SK-N-SH treated with all-trans-retinoic acid at 6 μM for 48 hours (cell line): ENCODE measurements around the gene FTCD.

Experiments used
- ATAC-seq: fragments of 200-7000 bp; cut with Tn5 transposase; 3 replicates; pipeline ENCODE4 v1.9.1; 2020; ENCODE audit warnings: mild to moderate bottlenecking, moderate library complexity
- ARNTL ChIP-seq: fragments of 450-650 bp; formaldehyde crosslinking; IDR thresholded peaks from 2 replicates; pipeline ENCODE4 v1.5.0; 2020; ENCODE audit warnings: low read depth, mild to moderate bottlenecking, moderate library complexity, borderline replicate concordance
- BACH2 ChIP-seq: fragments of 250-450 bp; sonication (Bioruptor Pico); IDR thresholded peaks from 2 replicates; pipeline ENCODE4 v1.9.0; 2021; ENCODE audit warnings: mild to moderate bottlenecking, borderline replicate concordance
- ESRRG ChIP-seq: fragments of 250-450 bp; sonication (Bioruptor Pico); IDR thresholded peaks from 2 replicates; pipeline ENCODE4 v1.6.1; 2021; ENCODE audit warnings: mild to moderate bottlenecking
- ISL1 ChIP-seq: fragments of 250-450 bp; sonication (Bioruptor Pico); IDR thresholded peaks from 2 replicates; pipeline ENCODE4 v2.1.2; 2022; ENCODE audit warnings: mild to moderate bottlenecking, moderate library complexity
- OSR1 ChIP-seq: fragments of 250-450 bp; sonication (Bioruptor Pico); IDR thresholded peaks from 2 replicates; pipeline ENCODE4 v1.8.0; 2022; ENCODE audit warnings: moderate library complexity, mild to moderate bottlenecking, inconsistent platforms
- PPARA ChIP-seq: fragments of 250-450 bp; sonication (Bioruptor Pico); IDR thresholded peaks from 2 replicates; pipeline ENCODE4 v1.5.0; 2020; ENCODE audit warnings: mild to moderate bottlenecking, borderline replicate concordance
- SNAI2 ChIP-seq: fragments of 250-450 bp; sonication (Bioruptor Pico); IDR thresholded peaks from 2 replicates; pipeline ENCODE4 v1.5.0; 2020; ENCODE audit warnings: mild to moderate bottlenecking, moderate library complexity
- TCF4 ChIP-seq: fragments of 250-450 bp; sonication (Bioruptor Pico); IDR thresholded peaks from 2 replicates; pipeline ENCODE4 v1.8.0; 2021; ENCODE audit warnings: mild to moderate bottlenecking, moderate library complexity, borderline replicate concordance
- ZC3H10 ChIP-seq: fragments of 250-450 bp; sonication (Bioruptor Pico); IDR thresholded peaks from 2 replicates; pipeline ENCODE4 v1.5.1; 2021; ENCODE audit warnings: mild to moderate bottlenecking, moderate library complexity
- ZFP3 ChIP-seq: fragments of 250-450 bp; sonication (Bioruptor Pico); IDR thresholded peaks from 2 replicates; pipeline ENCODE4 v1.5.0; 2020; ENCODE audit warnings: mild to moderate bottlenecking, moderate library complexity
- ZFP30 ChIP-seq: fragments of 450-650 bp; formaldehyde crosslinking; IDR thresholded peaks from 2 replicates; pipeline ENCODE4 v1.5.0; 2022; ENCODE audit warnings: mild to moderate bottlenecking, moderate library complexity
- ZNF565 ChIP-seq: fragments of 450-650 bp; formaldehyde crosslinking; conservative IDR thresholded peaks from 2 replicates; pipeline ENCODE4 v1.5.0; 2020; ENCODE audit warnings: low read depth, mild to moderate bottlenecking, moderate library complexity
- ZNF8 ChIP-seq: fragments of 450-650 bp; formaldehyde crosslinking; IDR thresholded peaks from 2 replicates; pipeline ENCODE4 v1.5.0; 2020; ENCODE audit warnings: mild to moderate bottlenecking, moderate library complexity
- TF ChIP-seq, protein P1 (sequence below): fragments of 250-450 bp; sonication (Bioruptor Pico); IDR thresholded peaks from 2 replicates; pipeline ENCODE4 v1.5.1; 2021; ENCODE audit warnings: mild to moderate bottlenecking, moderate library complexity
- TF ChIP-seq, protein P2 (sequence below): fragments of 250-450 bp; sonication (Bioruptor Pico); IDR thresholded peaks from 2 replicates; pipeline ENCODE4 v1.5.0; 2020; ENCODE audit warnings: mild to moderate bottlenecking, moderate library complexity
- TF ChIP-seq, protein P3 (sequence below): fragments of 250-450 bp; sonication (Bioruptor Pico); IDR thresholded peaks from 2 replicates; pipeline ENCODE4 v1.8.0; 2020; ENCODE audit warnings: mild to moderate bottlenecking, moderate library complexity, borderline replicate concordance
- TF ChIP-seq, protein P4 (sequence below): fragments of 250-450 bp; sonication (Bioruptor Pico); IDR thresholded peaks from 2 replicates; pipeline ENCODE4 v1.5.1; 2020; ENCODE audit warnings: low read depth, mild to moderate bottlenecking, moderate library complexity
- TF ChIP-seq, protein P5 (sequence below): fragments of 250-450 bp; sonication (Bioruptor Pico); IDR thresholded peaks from 2 replicates; pipeline ENCODE4 v1.8.0; 2021; ENCODE audit warnings: low read depth, mild to moderate bottlenecking, moderate library complexity, borderline replicate concordance

The FTCD gene

DNA sequence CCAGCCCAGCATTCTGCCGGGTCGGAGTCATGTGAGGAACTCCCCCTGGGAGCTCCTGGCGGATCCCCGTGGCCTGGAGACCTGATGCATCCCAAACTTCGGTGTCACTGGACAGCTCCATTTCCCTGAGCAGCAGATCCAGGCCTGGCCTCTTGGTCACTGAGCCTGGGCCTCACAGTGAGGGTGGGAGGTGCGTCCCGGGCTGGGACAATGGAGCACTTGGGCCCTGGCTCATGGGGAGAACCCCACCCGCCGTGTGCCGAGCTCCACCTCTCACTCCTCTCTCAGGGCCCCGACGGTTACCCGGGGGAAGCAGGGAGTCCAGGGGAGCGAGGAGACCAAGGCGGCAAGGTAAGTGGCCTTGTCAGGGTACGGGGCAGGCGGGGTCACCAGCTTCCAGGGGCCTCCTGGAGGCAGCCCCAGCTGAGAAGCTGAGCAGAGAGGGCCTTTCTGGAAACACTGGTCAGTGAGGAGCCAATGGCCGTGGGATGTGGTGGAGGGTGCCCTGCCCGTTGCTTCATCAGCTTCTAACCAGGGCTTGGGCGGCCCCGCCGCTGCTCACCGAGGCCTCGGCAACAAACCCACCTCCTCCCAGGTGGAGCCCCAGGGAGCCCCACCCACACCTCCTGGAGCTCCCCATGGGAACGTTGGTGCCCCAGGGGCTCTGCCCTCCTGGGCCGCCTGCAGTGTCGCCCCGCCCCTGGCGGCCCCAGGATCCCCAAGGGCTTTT, 37.6 kb downstream of the FTCD start:
- ATAC-seq: no peak
- no peak for TF ChIP-seq TCF4 (CRISPR knock-in tag)
- no peak for TF ChIP-seq ZFP30
- TF ChIP-seq ESRRG (CRISPR knock-in tag): no peak
- TF ChIP-seq ZC3H10 (CRISPR knock-in tag): no peak
- no peak for TF ChIP-seq ISL1 (CRISPR knock-in tag)
- TF ChIP-seq, protein P1, sequence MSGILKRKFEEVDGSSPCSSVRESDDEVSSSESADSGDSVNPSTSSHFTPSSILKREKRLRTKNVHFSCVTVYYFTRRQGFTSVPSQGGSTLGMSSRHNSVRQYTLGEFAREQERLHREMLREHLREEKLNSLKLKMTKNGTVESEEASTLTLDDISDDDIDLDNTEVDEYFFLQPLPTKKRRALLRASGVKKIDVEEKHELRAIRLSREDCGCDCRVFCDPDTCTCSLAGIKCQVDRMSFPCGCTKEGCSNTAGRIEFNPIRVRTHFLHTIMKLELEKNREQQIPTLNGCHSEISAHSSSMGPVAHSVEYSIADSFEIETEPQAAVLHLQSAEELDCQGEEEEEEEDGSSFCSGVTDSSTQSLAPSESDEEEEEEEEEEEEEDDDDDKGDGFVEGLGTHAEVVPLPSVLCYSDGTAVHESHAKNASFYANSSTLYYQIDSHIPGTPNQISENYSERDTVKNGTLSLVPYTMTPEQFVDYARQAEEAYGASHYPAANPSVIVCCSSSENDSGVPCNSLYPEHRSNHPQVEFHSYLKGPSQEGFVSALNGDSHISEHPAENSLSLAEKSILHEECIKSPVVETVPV (CRISPR knock-in tag): no peak

DNA sequence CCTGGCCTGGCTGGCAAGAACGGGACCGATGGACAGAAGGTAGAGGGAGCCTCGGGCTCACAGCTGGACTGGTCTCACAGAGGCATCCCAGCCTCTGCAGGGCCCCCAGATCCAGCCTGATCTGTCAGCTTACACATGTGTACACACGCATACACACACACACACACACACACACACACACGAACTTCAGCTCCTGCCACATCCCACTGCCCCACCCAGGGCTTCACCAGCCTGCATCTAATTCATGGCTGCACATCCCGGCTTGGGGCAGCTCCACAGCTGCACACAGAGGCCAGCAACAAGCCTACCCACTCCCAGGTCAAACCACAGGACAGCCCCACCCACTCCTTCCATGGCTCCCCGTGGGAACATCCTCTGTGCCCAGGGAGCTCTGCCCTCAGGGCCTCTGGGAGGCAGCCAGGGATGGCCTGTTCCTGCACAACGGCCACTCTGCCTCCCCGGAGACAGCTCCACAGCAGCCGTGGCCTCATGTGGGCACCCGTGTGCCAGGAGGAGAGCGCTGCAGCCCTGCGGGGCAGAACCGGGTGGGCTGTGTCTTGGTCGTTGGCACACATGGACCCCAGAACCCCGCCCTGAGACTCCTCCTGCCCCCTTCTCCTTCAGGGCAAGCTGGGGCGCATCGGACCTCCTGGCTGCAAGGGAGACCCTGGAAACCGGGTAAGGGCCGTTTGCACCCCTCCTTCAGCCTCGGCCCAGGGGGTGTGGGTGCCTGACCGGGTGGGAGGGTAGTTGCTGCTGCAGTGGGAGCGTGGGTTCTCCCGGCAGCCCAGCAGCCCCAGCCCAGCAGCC, 38.4 kb downstream of the FTCD start:
- TF ChIP-seq BACH2 (no peak), ZNF8 (no peak), OSR1 (CRISPR knock-in tag) (no peak), SNAI2 (CRISPR knock-in tag) (no peak), ZC3H10 (CRISPR knock-in tag) (no peak), ZFP3 (CRISPR knock-in tag) (no peak), TCF4 (CRISPR knock-in tag) (no peak), PPARA (CRISPR knock-in tag) (no peak)
- TF ChIP-seq, protein P2, sequence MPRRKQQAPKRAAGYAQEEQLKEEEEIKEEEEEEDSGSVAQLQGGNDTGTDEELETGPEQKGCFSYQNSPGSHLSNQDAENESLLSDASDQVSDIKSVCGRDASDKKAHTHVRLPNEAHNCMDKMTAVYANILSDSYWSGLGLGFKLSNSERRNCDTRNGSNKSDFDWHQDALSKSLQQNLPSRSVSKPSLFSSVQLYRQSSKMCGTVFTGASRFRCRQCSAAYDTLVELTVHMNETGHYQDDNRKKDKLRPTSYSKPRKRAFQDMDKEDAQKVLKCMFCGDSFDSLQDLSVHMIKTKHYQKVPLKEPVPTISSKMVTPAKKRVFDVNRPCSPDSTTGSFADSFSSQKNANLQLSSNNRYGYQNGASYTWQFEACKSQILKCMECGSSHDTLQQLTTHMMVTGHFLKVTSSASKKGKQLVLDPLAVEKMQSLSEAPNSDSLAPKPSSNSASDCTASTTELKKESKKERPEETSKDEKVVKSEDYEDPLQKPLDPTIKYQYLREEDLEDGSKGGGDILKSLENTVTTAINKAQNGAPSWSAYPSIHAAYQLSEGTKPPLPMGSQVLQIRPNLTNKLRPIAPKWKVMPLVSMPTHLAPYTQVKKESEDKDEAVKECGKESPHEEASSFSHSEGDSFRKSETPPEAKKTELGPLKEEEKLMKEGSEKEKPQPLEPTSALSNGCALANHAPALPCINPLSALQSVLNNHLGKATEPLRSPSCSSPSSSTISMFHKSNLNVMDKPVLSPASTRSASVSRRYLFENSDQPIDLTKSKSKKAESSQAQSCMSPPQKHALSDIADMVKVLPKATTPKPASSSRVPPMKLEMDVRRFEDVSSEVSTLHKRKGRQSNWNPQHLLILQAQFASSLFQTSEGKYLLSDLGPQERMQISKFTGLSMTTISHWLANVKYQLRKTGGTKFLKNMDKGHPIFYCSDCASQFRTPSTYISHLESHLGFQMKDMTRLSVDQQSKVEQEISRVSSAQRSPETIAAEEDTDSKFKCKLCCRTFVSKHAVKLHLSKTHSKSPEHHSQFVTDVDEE (CRISPR knock-in tag): no peak
- TF ChIP-seq, protein P3, sequence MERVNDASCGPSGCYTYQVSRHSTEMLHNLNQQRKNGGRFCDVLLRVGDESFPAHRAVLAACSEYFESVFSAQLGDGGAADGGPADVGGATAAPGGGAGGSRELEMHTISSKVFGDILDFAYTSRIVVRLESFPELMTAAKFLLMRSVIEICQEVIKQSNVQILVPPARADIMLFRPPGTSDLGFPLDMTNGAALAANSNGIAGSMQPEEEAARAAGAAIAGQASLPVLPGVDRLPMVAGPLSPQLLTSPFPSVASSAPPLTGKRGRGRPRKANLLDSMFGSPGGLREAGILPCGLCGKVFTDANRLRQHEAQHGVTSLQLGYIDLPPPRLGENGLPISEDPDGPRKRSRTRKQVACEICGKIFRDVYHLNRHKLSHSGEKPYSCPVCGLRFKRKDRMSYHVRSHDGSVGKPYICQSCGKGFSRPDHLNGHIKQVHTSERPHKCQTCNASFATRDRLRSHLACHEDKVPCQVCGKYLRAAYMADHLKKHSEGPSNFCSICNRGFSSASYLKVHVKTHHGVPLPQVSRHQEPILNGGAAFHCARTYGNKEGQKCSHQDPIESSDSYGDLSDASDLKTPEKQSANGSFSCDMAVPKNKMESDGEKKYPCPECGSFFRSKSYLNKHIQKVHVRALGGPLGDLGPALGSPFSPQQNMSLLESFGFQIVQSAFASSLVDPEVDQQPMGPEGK (CRISPR knock-in tag): no peak
- no peak; the same call in 2 of the 3 replicates for ATAC-seq

DNA sequence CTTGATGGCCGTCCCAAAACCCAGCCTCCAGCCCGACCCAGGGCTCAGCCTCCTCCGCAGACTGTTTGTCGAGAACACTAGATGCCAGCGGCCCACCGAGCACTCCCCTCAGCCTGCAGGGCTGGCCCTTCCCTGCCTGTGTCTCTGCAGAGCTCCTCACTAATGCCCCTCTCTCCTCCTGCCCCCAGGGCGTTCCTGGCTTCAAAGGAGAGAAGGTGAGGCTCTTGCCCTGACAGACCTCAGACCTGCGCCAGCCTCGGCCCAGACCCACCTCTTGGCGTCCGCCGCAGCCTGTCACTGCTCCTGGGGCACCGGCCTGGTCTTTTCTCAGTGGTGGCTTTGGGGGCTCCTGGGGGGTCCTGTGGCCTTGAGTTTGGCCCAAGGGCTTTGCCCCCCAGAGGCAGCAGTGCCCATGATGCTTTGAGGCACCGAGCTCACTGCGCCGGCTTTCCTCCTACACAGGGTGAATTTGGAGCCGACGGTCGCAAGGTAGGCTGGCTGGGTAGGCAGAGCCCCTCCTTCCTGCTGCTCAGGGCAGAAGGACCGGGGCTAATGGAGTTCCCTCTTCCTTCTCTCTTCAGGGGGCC, 39.1 kb downstream of the FTCD start:
- ATAC-seq: no peak
- TF ChIP-seq, protein P4, sequence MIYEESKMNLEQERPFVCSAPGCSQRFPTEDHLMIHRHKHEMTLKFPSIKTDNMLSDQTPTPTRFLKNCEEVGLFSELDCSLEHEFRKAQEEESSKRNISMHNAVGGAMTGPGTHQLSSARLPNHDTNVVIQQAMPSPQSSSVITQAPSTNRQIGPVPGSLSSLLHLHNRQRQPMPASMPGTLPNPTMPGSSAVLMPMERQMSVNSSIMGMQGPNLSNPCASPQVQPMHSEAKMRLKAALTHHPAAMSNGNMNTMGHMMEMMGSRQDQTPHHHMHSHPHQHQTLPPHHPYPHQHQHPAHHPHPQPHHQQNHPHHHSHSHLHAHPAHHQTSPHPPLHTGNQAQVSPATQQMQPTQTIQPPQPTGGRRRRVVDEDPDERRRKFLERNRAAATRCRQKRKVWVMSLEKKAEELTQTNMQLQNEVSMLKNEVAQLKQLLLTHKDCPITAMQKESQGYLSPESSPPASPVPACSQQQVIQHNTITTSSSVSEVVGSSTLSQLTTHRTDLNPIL (CRISPR knock-in tag): no peak
- TF ChIP-seq ZNF565 (CRISPR knock-in tag) (no peak), ARNTL (no peak), SNAI2 (CRISPR knock-in tag) (no peak), BACH2 (no peak), ISL1 (CRISPR knock-in tag) (no peak)
- TF ChIP-seq, protein P5, sequence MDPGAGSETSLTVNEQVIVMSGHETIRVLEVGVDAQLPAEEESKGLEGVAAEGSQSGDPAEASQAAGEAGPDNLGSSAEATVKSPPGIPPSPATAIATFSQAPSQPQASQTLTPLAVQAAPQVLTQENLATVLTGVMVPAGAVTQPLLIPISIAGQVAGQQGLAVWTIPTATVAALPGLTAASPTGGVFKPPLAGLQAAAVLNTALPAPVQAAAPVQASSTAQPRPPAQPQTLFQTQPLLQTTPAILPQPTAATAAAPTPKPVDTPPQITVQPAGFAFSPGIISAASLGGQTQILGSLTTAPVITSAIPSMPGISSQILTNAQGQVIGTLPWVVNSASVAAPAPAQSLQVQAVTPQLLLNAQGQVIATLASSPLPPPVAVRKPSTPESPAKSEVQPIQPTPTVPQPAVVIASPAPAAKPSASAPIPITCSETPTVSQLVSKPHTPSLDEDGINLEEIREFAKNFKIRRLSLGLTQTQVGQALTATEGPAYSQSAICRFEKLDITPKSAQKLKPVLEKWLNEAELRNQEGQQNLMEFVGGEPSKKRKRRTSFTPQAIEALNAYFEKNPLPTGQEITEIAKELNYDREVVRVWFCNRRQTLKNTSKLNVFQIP: no peak
- TF ChIP-seq, protein P2 (CRISPR knock-in tag): no peak
- TF ChIP-seq, all 23 proteins: peak for 0
